Naive thymus-derived CD4-positive, alpha-beta T cell (primary cell): ENCODE measurements around the gene CC2D1A. TPM values are rescaled to one million over a fixed set of nuclear protein-coding genes. Genes with fewer than 3 reads are reported as not detected.

Experiments used
- ATAC-seq: fragments of 150-1000 bp; cut with Tn5 transposase; 2 replicates; pipeline ENCODE4 v1.10.0; 2021; ENCODE audit warnings: mild to moderate bottlenecking, moderate library complexity
- CTCF ChIA-PET: fragments of 350-600 bp; sonication (Branson Sonifier 250); formaldehyde crosslinking; loops from one replicate; lab custom pipeline; 2021; ENCODE audit warnings: antibody characterized with exemption; lab: Charles Lee
- POLR2A ChIA-PET: fragments of 350-600 bp; sonication (Branson Sonifier 250); formaldehyde crosslinking; loops from one replicate; lab custom pipeline; 2021; ENCODE audit warnings: antibody characterized with exemption, inconsistent platforms; lab: Charles Lee
- DNase-seq, 9 donors: peaks; one replicate each; pipeline versions ENCODE4 v3.0.0 to v3.0.0-alpha.2; 2020 to 2022; ENCODE audit warnings: mixed read lengths in 1 of 9
- H3K27ac ChIP-seq: one replicate; pipeline ENCODE4 v1.7.0; 2013; ENCODE audit warnings: mild to moderate bottlenecking, low read depth, low read length, moderate library complexity
- H3K27me3 ChIP-seq, 2 donors: one replicate each; pipeline ENCODE4 v1.7.0; 2013; ENCODE audit warnings: low read length in 2 of 2, mild to moderate bottlenecking in 2 of 2, moderate library complexity in 2 of 2; ENCODE audit not compliant: control insufficient read depth in 2 of 2, insufficient read depth in 2 of 2
- H3K36me3 ChIP-seq, 3 experiments: 1 replicate in 2 of 3; 2 replicates in 1 of 3; pipeline ENCODE4 v1.7.0; 2013; ENCODE audit warnings: low read length in 3 of 3, mild to moderate bottlenecking in 3 of 3, moderate library complexity in 1 of 3; ENCODE audit not compliant: insufficient read depth in 3 of 3, control insufficient read depth in 2 of 3
- H3K4me1 ChIP-seq, 2 donors: one replicate each; pipeline ENCODE4 v1.7.0; 2013; ENCODE audit warnings: low read length in 2 of 2, mild to moderate bottlenecking in 2 of 2, moderate library complexity in 1 of 2; ENCODE audit not compliant: control insufficient read depth in 2 of 2, insufficient read depth in 2 of 2
- H3K4me3 ChIP-seq: 2 replicates; pipeline ENCODE4 v1.7.0; 2013; ENCODE audit warnings: mild to moderate bottlenecking, low read length
- H3K9me3 ChIP-seq, 3 experiments: 1 replicate in 2 of 3; 2 replicates in 1 of 3; pipeline ENCODE4 v1.7.0; 2013; ENCODE audit warnings: low read length in 3 of 3; ENCODE audit not compliant: control insufficient read depth in 2 of 3
- H3K27ac Mint-ChIP-seq, 9 donors: one replicate each; pipeline ENCODE4 v1.8.0; 2020 to 2022; ENCODE audit warnings: mixed read lengths in 9 of 9, mild to moderate bottlenecking in 8 of 9, moderate library complexity in 5 of 9, inconsistent platforms in 2 of 9
- H3K27me3 Mint-ChIP-seq, 5 donors: one replicate each; pipeline ENCODE4 v1.8.0; 2021 to 2022; ENCODE audit warnings: mixed read lengths in 5 of 5, mild to moderate bottlenecking in 1 of 5
- H3K36me3 Mint-ChIP-seq, 5 donors: one replicate each; pipeline ENCODE4 v1.8.0; 2020 to 2022; ENCODE audit warnings: mixed read lengths in 5 of 5, mild to moderate bottlenecking in 3 of 5, inconsistent platforms in 1 of 5
- H3K4me1 Mint-ChIP-seq, 7 donors: one replicate each; pipeline ENCODE4 v1.8.0; 2020 to 2022; ENCODE audit warnings: mixed read lengths in 7 of 7, mild to moderate bottlenecking in 3 of 7, inconsistent platforms in 1 of 7
- H3K4me3 Mint-ChIP-seq, 10 donors: one replicate each; pipeline ENCODE4 v1.8.0; 2020 to 2022; ENCODE audit warnings: mild to moderate bottlenecking in 10 of 10, mixed read lengths in 10 of 10, moderate library complexity in 6 of 10, inconsistent platforms in 2 of 10
- H3K9me3 Mint-ChIP-seq, 11 donors: one replicate each; pipeline ENCODE4 v1.8.0; 2020 to 2022; ENCODE audit warnings: mixed read lengths in 11 of 11, mild to moderate bottlenecking in 4 of 11, inconsistent platforms in 1 of 11, moderate library complexity in 1 of 11
- intact Hi-C, 2 donors: fragments of 100-400 bp; cut with micrococcal nuclease; formaldehyde crosslinking; loops; one replicate each; pipeline ENCODE4 v1.15.1; 2023
- polyA plus RNA-seq, 2 donors: library from polyadenylated mRNA; unstranded; fragments of 300-500 nt; fragmentation: Illumina TruSeq; gene quantifications; one replicate each; pipeline ENCODE4 v1.2.3, GENCODE V29; 2021
- total RNA-seq, 6 experiments: library from RNA in 5 of 6; stranded (reverse) in 5 of 6; gene quantifications; 1 replicate in 5 of 6; 2 replicates in 1 of 6; pipeline ENCODE4 v1.2.3 and lab custom pipeline; 2021 to 2026

The CC2D1A gene
- total and polyA plus RNA-seq, 7 experiments from 2014 or later: 4.1 to 33.1 (median 28.8) TPM

DNA sequence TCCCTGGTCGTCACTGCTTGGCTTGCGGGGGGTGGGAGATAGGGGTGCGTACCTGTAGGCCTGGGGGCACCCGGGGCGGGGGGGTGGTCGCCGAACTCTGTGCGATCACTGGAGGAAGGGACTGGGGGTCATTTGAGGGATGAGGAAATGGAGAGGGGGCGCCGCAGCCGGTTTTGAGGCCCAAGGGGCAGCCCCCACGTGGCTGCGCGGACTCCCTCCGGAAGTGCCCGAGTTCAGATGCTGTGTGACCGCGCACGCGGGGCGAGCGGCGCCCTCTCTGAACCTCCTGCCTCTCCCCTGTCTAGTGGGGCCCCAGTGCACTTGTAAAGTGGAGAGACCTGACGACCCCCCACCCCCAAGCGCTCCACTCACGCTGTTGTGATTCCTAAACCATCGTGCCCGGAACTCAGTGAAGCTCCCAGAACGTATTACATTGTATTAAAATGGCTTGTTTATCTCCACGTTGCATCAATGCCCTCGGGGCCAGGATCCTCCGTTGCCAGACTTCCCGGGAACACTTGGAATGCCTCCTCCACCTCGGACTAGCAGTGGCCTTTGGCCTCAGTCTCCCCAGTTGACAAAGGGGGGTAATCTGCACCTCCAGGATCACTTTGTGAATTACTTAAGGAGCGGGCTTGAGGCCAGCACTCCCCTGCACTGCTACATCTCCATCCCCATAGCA is 32.0 kb upstream of the CC2D1A start:
- Mint-ChIP-seq H3K36me3 (no peaks in the 10 kb centered on the region), H3K9me3 (peaks cover 0 to 3% (median 0%) of the 10 kb centered on the region in 11 donors), H3K27me3 (peaks cover under 1 to 20% (median 8%) of the 10 kb centered on the region in 5 donors), H3K27ac (peak overlapping the region in 1 of 9 donors; percentile 72), H3K4me3 (peak overlapping the region in 3 of 10 donors; percentile 19 to 44 (median 32)), H3K4me1 (peaks cover 0 to 9% (median 3%) of the 10 kb centered on the region in 7 donors)
- Histone ChIP-seq H3K4me1 (peaks cover 0 to 4% of the 10 kb centered on the region in 2 donors), H3K9me3 (no peaks in the 10 kb centered on the region), H3K27me3 (no peaks in the 10 kb centered on the region), H3K27ac (no peak overlapping the region), H3K36me3 (no peaks in the 10 kb centered on the region), H3K4me3 (no peak overlapping the region)
- ATAC-seq (no peak), DNase-seq (no peak)
- ChIA-PET CTCF (interaction anchor here (1.7 kb wide), 1 partner anchor 11 kb away, joined by 7 read pairs; no protein-coding TSS in a partner anchor), POLR2A (interaction anchor here (1.1 kb wide), 1 partner anchor 99 kb away, joined by 3 read pairs; no protein-coding TSS in a partner anchor)
- intact Hi-C loops: no loop called here

- Histone ChIP-seq H3K36me3 (no peaks in the 10 kb centered on the region), H3K9me3 (no peaks in the 10 kb centered on the region), H3K4me3 (no peak overlapping the region), H3K27ac (no peak overlapping the region), H3K4me1 (peaks cover 6 to 16% of the 10 kb centered on the region in 2 donors), H3K27me3 (no peaks in the 10 kb centered on the region)
- CTCF ChIA-PET: interaction anchor here (0.7 to 1.7 kb wide), 3 partner anchors 13 to 430 kb away, joined by 3 to 7 read pairs (median 4); no protein-coding TSS in a partner anchor
- ATAC-seq (no peak), DNase-seq (no peak)
- Mint-ChIP-seq H3K27me3 (peaks cover 0 to 18% (median 7%) of the 10 kb centered on the region in 5 donors), H3K4me1 (peaks cover 0 to 20% (median 10%) of the 10 kb centered on the region in 7 donors), H3K27ac (peak overlapping the region in 1 of 9 donors; percentile 34), H3K9me3 (peaks cover 0 to 2% (median 0%) of the 10 kb centered on the region in 11 donors), H3K36me3 (no peaks in the 10 kb centered on the region), H3K4me3 (no peak overlapping the region)
- POLR2A ChIA-PET: no interaction called here
- intact Hi-C loops: no loop called here
Observed at GRCh38 chr19:13875824-13876223, 30.2 kb upstream of the CC2D1A start.

DNA sequence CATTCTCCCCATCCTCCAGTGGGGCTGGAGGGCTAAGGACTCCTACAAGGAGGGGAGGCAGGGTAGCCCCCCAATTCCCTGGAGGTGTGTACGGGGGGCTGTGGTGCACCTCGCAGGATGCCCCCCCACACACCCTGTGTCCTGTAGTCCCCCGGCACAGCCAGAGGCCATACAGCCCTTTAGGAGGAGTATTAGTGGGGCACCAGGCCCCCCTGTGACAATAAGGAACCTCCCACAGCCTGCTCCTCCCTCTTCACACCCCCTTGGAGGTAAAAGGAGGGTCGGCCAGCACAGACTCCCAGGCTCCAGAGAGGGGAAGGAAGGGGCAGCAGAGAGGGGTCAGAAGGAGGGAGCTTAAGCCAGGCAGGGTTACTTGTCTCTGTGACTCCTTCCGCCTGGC is 29.2 kb upstream of the CC2D1A start, which contains the start of gene NANOS3:
Gene NANOS3 (plus strand): TSS at position 301 of the 400 bp plus-strand sequence. CDS start 115 bp downstream, outside the sequence.
- ATAC-seq (no peak), DNase-seq (no peak)
- ChIA-PET POLR2A (interaction anchor here (0.9 kb wide), 1 partner anchor 130 kb away, joined by 3 read pairs; no protein-coding TSS in a partner anchor), CTCF (no interaction called here)
- intact Hi-C loops: no loop called here
- H3K4me1 ChIP-seq: peaks cover 17 to 26% of the 10 kb centered on the region in 2 donors
- no peaks in the 10 kb centered on the region for H3K9me3 ChIP-seq
- peaks cover 0 to 30% (median 20%) of the 10 kb centered on the region in 7 donors for H3K4me1 Mint-ChIP-seq
- no peaks in the 10 kb centered on the region for H3K36me3 ChIP-seq
- no peak within 1 kb of the TSS for H3K27ac ChIP-seq
- H3K9me3 Mint-ChIP-seq: no peaks in the 10 kb centered on the region
- H3K27ac Mint-ChIP-seq: no peak within 1 kb of the TSS
- no peaks in the 10 kb centered on the region for H3K27me3 ChIP-seq
- no peaks in the 10 kb centered on the region for H3K36me3 Mint-ChIP-seq
- H3K4me3 ChIP-seq: no peak within 1 kb of the TSS
- H3K27me3 Mint-ChIP-seq: peaks cover 0 to 12% (median 3%) of the 10 kb centered on the region in 5 donors
- no peak within 1 kb of the TSS for H3K4me3 Mint-ChIP-seq

DNA sequence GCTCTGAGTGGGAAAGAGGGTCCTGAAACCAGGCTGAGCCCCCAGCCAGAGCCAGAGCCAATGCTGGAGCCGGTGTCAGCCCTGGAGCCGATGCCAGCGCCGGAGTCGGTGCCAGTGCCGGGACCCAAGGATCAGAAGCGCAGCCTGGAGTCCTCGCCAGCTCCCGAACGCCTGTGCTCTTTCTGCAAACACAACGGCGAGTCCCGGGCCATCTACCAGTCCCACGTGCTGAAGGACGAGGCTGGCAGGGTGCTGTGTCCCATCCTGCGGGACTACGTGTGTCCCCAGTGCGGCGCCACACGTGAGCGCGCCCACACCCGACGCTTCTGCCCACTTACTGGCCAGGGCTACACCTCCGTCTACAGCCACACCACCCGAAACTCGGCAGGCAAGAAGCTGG is 28.7 kb upstream of the CC2D1A start:
- Mint-ChIP-seq H3K36me3 (no peaks in the 10 kb centered on the region), H3K4me1 (peaks cover 0 to 34% (median 25%) of the 10 kb centered on the region in 7 donors), H3K27me3 (peaks cover 0 to 9% (median 3%) of the 10 kb centered on the region in 5 donors), H3K9me3 (no peaks in the 10 kb centered on the region), H3K27ac (no peak overlapping the region), H3K4me3 (no peak overlapping the region)
- ChIA-PET POLR2A (interaction anchor here (0.9 to 1.2 kb wide), 2 partner anchors 129 to 207 kb away, joined by 3 read pairs; no protein-coding TSS in a partner anchor), CTCF (interaction anchor here (1.2 kb wide), 1 partner anchor 89 kb away, joined by 4 read pairs; no protein-coding TSS in a partner anchor)
- Histone ChIP-seq H3K36me3 (no peaks in the 10 kb centered on the region), H3K27ac (no peak overlapping the region), H3K4me1 (peaks cover 21 to 30% of the 10 kb centered on the region in 2 donors), H3K9me3 (no peaks in the 10 kb centered on the region), H3K27me3 (no peaks in the 10 kb centered on the region), H3K4me3 (no peak overlapping the region)
- ATAC-seq (no peak), DNase-seq (no peak)
- intact Hi-C loops: no loop called here

DNA sequence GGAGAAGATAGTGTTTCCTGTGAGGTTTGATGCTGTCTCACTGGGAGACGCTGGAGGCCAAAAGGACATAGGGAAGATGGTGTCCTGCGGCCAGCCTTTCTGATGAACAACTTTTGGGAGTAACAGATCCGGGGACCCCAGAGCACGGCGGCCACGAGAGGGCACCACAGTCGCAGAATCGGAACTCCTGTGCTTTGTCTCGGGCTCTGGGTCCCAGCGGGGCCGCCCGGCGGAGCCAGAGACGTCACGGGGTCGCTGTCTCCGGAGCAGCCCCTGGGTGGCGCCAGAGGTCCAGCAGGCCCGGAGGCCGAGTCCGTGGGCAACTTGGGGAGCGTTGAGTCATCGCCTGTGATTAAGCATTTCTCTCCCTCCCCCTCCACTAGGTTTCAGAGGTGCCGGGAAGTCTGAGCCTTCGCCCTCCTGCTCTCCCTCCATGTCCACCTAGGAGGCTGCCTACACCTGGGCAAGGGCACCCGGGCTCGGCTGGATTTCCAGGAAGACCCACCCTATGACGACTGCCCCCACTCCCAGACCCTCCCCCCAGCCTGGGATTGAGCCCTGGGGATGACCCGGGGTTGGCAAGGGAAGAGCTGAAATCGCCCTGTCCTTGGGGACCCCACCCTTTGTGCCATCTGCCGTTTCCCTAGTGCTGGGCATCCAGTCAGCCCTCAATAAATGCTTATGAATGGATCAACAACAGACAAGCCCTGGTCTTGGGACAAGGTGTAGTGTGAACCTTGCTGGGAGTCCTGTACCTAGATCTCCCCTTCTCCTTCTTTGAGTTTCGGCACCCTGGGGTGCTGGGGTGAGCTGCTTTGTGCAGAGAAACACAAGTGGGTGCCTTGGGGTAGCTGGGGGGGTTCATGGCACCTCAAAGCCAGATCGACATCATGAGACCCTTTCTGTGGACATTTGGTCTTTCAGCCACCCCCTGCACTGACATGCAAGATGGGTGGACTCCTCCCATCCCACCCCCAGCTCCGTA is 25.6 kb upstream of the CC2D1A start:
- Histone ChIP-seq H3K27ac (peak overlapping the region; percentile 48), H3K9me3 (no peaks in the 10 kb centered on the region), H3K36me3 (no peaks in the 10 kb centered on the region), H3K27me3 (no peaks in the 10 kb centered on the region), H3K4me3 (peak overlapping the region; percentile 49), H3K4me1 (peaks cover 36 to 38% of the 10 kb centered on the region in 2 donors)
- peaks cover 0 to 2% (median 0%) of the 10 kb centered on the region in 11 donors for H3K9me3 Mint-ChIP-seq
- H3K27me3 Mint-ChIP-seq: no peaks in the 10 kb centered on the region
- H3K36me3 Mint-ChIP-seq: no peaks in the 10 kb centered on the region
- CTCF ChIA-PET: interaction anchor here (0.5 to 3.1 kb wide), 21 partner anchors 17 to 972 kb away, joined by 3 to 18 read pairs (median 4); partner anchors contain the start of genes ASF1B and MISP3
- H3K27ac Mint-ChIP-seq: peak overlapping the region in 8 of 9 donors; percentile 12 to 86 (median 70)
- peak overlapping the region; percentile 49 to 89 (median 66) for H3K4me3 Mint-ChIP-seq
- DNase-seq (peak; percentile 89 to 99 (median 93)), ATAC-seq (peak; percentile 99)
- intact Hi-C loops: loop anchor here (1.0 to 10.0 kb wide), 19 partner anchors 26 to 607 kb away; partner anchors contain the start of genes BRME1 (in 2 of the 2), CC2D1A (in 2 of the 2), DCAF15 (in 2 of the 2) and PRKACA (in 2 of the 2)
- POLR2A ChIA-PET: interaction anchor here (0.5 to 2.6 kb wide), 12 partner anchors 71 to 475 kb away, joined by 3 to 13 read pairs (median 4); partner anchors contain the start of genes DCAF15, IL27RA and RFX1
- peaks cover 6 to 43% (median 34%) of the 10 kb centered on the region in 7 donors for H3K4me1 Mint-ChIP-seq
